GM12874 (cell line): ENCODE measurements around the gene CD274.

ENCODE experiments used
- CTCF ChIP-seq: IDR thresholded peaks from 2 replicates; pipeline ENCODE4 v1.5.1; 2011; ENCODE audit warnings: low read depth, mild to moderate bottlenecking, control low read depth, low read length, moderate library complexity; ENCODE audit not compliant: insufficient read depth

The CD274 gene

DNA sequence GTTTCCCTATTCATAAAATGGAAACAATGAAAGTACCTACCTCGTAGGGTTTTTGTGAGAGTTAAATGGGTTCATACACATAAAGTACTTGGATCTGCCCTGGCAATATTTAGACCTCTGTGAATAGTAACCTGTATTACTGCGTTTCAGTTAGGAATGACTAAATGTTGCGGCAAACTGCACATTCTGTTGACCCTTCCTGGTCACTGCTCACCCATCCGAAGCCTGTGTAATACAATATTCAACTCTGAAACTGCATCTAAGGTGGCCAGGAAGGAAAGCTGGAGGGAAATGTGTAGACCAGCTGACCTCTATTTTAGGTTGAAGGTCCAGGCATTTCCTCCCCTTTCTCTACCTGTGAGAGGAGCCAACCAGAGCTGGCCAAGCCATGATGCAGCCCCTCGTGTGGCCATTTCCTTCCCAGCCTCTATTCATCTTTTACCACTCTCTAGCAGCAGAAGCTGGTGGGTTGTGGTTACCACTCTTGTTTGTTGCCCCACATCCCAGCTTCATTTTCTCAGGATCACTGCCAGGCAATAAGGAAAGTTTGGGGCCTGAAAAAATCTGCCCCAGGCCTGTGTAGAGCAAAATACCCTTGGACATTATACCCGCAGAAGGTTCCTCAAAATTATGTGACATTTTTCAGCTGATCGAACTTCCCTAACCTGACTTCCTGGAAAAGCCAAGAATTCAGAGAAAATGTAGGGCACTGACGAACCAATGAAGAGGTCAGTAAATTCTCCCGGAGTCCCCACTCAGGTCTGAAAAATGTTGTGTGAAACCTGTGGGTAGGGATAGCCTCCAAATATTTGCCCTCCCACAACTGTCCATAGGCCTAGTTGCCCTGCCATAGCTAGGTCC lies 39.5 kb downstream of the CD274 start:
- TF ChIP-seq CTCF, result no peak

GRCh38 chr9:5492965-5493678 lies 42.8 kb downstream of the CD274 start:
- TF ChIP-seq CTCF, result no peak

DNA sequence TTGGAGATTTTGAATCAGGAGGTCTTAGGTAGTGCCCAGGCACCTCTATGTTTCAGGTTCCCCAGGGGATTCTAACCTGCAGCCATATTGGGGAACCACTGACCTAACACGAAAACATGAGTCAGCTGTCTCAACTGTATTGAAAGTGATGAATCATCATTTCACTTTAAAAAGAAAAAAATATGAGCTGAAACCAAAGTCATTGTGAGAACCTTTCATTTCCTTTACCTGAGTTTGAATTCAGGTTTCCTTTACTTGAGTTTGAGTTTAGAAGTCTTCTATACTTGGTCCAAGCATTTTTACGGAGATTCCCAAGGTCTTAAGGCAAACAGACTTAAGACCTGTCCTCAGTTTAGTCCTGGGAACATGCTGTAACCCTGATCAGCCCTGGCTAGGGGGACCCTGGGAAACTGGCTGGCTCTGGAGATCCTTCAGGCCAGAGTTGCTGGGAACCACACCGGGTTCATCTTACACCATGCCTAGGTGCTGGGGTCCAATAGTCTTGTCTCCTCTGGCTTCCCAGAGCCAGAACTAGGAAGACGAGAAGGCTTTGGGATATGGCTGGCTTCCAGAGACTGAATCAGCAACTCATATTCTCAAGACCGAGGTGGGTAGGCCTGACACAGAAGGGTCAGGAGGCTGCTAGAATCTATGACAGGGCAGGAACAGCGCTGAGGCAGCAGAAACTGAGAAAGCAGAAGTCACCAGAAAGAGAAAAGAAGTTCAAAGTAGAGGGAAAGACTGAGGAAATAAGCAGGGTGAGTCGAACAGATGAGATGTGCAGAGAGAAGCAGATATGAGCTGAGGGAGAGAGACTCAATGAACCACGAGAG lies 43.6 kb downstream of the CD274 start:
- TF ChIP-seq CTCF, result no peak

DNA sequence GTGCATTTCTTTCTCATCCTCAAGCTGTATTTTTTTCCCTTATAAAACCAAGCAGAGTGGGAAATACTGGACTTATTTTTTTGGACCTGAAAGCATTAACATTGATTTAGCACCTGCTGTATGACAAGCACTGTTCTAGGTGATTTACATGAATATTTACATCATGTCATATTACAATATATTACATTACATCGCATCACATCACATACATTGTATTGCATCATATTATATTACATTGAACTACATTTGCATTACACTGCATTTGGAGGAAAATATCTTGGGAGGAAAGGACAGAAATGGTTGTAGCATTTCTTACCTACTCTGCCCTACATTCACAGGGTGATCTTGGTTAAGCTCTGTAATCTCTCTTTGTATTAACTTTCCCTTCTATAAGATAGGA lies 48.8 kb downstream of the CD274 start:
- TF ChIP-seq CTCF, result no peak

DNA sequence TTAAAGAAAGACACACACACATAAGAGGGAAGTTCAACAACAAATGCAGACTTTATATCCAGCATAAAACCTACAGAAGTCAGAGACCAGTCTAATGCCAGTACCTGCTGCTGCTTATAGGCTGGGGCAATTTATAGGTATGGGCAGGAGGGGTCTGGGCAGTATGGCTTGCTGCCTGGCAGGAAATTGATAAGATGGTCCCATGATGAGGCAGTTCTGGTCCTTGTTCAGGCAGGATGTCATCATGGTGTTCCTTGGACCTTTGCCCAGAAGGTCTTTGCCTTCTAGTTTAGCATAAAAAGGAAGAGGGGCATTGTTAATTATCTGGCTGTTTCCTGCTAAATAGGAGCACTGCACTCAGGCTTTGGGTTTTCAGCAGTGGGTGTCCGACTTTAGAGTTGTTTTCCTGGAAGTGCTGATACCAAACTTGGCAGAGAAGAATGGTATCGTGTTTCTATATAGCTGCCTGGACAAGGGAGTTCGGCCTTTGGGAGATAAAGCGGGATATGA lies 49.6 kb downstream of the CD274 start:
- TF ChIP-seq CTCF, result no peak

DNA sequence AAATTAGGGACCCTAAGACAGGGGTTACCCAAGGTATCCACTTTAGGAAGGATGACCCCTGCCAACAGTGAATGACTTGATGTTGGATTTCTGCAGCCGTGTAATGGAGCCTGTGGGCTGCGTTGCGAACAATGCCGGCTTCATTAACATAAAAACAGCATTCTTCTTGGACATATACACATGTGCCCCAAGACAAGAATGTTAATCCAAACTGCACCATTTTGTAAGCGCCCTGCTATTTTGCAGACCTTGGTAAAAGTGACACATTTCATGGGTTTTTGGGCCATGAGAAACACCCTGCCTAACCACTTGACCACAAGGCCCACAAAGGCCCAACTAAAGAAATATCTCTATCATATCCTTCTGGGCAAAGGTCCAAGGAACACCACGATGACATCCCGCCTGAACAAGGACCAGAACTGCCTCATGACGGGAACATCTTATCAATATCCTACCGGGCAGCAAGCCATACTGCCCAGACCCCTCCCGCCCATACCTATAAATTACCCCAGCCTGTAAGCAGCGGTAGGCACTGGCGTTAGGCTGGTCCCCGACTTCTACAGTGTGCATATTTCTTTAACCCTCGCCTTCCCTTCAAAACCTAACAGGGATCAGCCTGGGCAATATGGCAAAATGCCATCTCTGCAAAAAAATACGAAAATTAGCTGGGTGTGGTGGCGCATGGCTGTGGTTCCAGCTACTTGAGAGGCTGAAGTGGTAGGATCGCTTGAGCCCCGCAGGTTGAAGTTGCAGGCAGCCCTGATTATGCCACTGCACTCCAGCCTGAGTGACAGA lies 50.3 kb downstream of the CD274 start:
- no peak for TF ChIP-seq CTCF
